CD14-positive monocyte (primary cell): ENCODE data around the gene CWC27. TPM values are rescaled to one million over a fixed set of nuclear protein-coding genes. Genes with fewer than 3 reads are reported as not detected.

Experiments
- DNase-seq, 3 donors: peaks; one replicate each; pipeline ENCODE4 v3.0.0-alpha.2; 2011 to 2022
- H2AFZ ChIP-seq: 2 replicates; pipeline ENCODE4 v1.6.0; 2012; ENCODE audit warnings: mild to moderate bottlenecking, low read depth, low read length, inconsistent platforms; ENCODE audit not compliant: insufficient read depth, poor library complexity, severe bottlenecking
- H3K27ac ChIP-seq, 2 donors: 1 replicate in 1 of 2; 2 replicates in 1 of 2; pipeline ENCODE4 v1.5.1; 2012 to 2013; ENCODE audit warnings: low read length in 2 of 2, control low read depth in 1 of 2, inconsistent platforms in 1 of 2, low read depth in 1 of 2, mild to moderate bottlenecking in 1 of 2
- H3K27me3 ChIP-seq, 2 donors: one replicate each; pipeline versions ENCODE4 v1.6.0 to v1.6.1; 2011 to 2013; ENCODE audit warnings: low read length in 2 of 2; ENCODE audit not compliant: control insufficient read depth in 2 of 2, insufficient read depth in 2 of 2
- H3K36me3 ChIP-seq, 2 donors: replicated peaks in 1 of 2; 1 replicate in 1 of 2; 2 replicates in 1 of 2; pipeline versions ENCODE4 v1.5.1 to v1.6.1; 2012 to 2013; ENCODE audit warnings: low read length in 2 of 2, control low read depth in 1 of 2, inconsistent platforms in 1 of 2, mild to moderate bottlenecking in 1 of 2; ENCODE audit not compliant: insufficient read depth in 2 of 2, control insufficient read depth in 1 of 2
- H3K4me1 ChIP-seq, 2 donors: 1 replicate in 1 of 2; 2 replicates in 1 of 2; pipeline versions ENCODE4 v1.5.1 to v1.6.1; 2012 to 2013; ENCODE audit warnings: low read length in 2 of 2, control low read depth in 1 of 2, inconsistent platforms in 1 of 2, mild to moderate bottlenecking in 1 of 2, moderate library complexity in 1 of 2; ENCODE audit not compliant: insufficient read depth in 2 of 2, control insufficient read depth in 1 of 2
- H3K4me2 ChIP-seq: replicated peaks from 2 replicates; pipeline ENCODE3; 2012; ENCODE audit warnings: low read length, moderate library complexity, mild to moderate bottlenecking; ENCODE audit not compliant: poor library complexity, severe bottlenecking; ENCODE audit errors: extremely low read depth
- H3K4me3 ChIP-seq, 3 experiments: fragments of 200-600 bp in 1 of 3; sonication (generic) in 1 of 3; replicated peaks in 1 of 3; 1 replicate in 2 of 3; 2 replicates in 1 of 3; pipeline ENCODE4 v1.5.1; 2011 to 2013; ENCODE audit warnings: low read length in 3 of 3, mild to moderate bottlenecking in 3 of 3, control low read depth in 2 of 3, low read depth in 2 of 3, inconsistent platforms in 1 of 3, moderate library complexity in 1 of 3
- H3K79me2 ChIP-seq: 2 replicates; pipeline ENCODE4 v1.6.0; 2012; ENCODE audit warnings: mild to moderate bottlenecking, control low read depth, inconsistent platforms, low read length, moderate library complexity; ENCODE audit not compliant: insufficient read depth
- H3K9ac ChIP-seq: 2 replicates; pipeline ENCODE4 v1.6.0; 2017; ENCODE audit warnings: low read length, mild to moderate bottlenecking; ENCODE audit not compliant: insufficient read depth, poor library complexity, severe bottlenecking
- H3K9me3 ChIP-seq, 2 donors: replicated peaks in 1 of 2; 1 replicate in 1 of 2; 2 replicates in 1 of 2; pipeline versions ENCODE4 v1.5.1 to v1.6.1; 2012 to 2013; ENCODE audit warnings: low read length in 2 of 2, control low read depth in 1 of 2; ENCODE audit not compliant: control insufficient read depth in 1 of 2, insufficient read depth in 1 of 2
- H4K20me1 ChIP-seq: 2 replicates; pipeline ENCODE4 v1.6.0; 2012; ENCODE audit warnings: mild to moderate bottlenecking, low read length, control low read depth, moderate library complexity; ENCODE audit not compliant: insufficient read depth
- H3K27ac Mint-ChIP-seq, 7 donors: one replicate each; pipeline ENCODE4 v1.8.0; 2020; ENCODE audit warnings: mild to moderate bottlenecking in 7 of 7, mixed read lengths in 7 of 7, moderate library complexity in 6 of 7, inconsistent platforms in 2 of 7
- H3K27me3 Mint-ChIP-seq, 3 donors: one replicate each; pipeline ENCODE4 v1.8.0; 2021 to 2022; ENCODE audit warnings: low read depth in 3 of 3, mild to moderate bottlenecking in 3 of 3, mixed read lengths in 3 of 3, moderate library complexity in 3 of 3, inconsistent platforms in 1 of 3
- H3K36me3 Mint-ChIP-seq, 2 donors: one replicate each; pipeline ENCODE4 v1.8.0; 2020; ENCODE audit warnings: mixed read lengths in 2 of 2, inconsistent platforms in 1 of 2, mild to moderate bottlenecking in 1 of 2
- H3K4me1 Mint-ChIP-seq: one replicate; pipeline ENCODE4 v1.8.0; 2020; ENCODE audit warnings: mild to moderate bottlenecking, mixed read lengths
- H3K4me3 Mint-ChIP-seq, 2 donors: one replicate each; pipeline ENCODE4 v1.8.0; 2020; ENCODE audit warnings: mild to moderate bottlenecking in 2 of 2, mixed read lengths in 2 of 2, moderate library complexity in 1 of 2
- H3K9me3 Mint-ChIP-seq, 7 donors: one replicate each; pipeline ENCODE4 v1.8.0; 2020 to 2022; ENCODE audit warnings: mixed read lengths in 7 of 7, mild to moderate bottlenecking in 6 of 7, moderate library complexity in 6 of 7, inconsistent platforms in 2 of 7
- CTCF ChIP-seq: fragments of 200-600 bp; IDR thresholded peaks from one replicate; pipeline ENCODE4 v1.8.0; 2022; ENCODE audit warnings: antibody characterized with exemption, mild to moderate bottlenecking
- WGBS: methylation state at CpG from one replicate; pipeline ENCODE4 v1.1.5; 2013; ENCODE audit warnings: missing lambda C conversion rate; ENCODE audit not compliant: insufficient coverage; 5-methylcytosine and 5-hydroxymethylcytosine counted together
- intact Hi-C, 2 donors: fragments of 100-400 bp; cut with micrococcal nuclease; formaldehyde crosslinking; loops; one replicate each; pipeline versions ENCODE4 v1.15.0 to v1.15.1; 2023
- polyA plus RNA-seq, 3 donors: library from polyadenylated mRNA; depleted of rRNA in 1 of 3; unstranded in 2 of 3; stranded (reverse) in 1 of 3; fragments of 300-500 nt in 2 of 3; fragments of >200 nt in 1 of 3; fragmentation: Illumina TruSeq in 2 of 3; gene quantifications; 1 replicate in 2 of 3; 2 replicates in 1 of 3; pipeline ENCODE4 v1.2.3, GENCODE V29; 2012 to 2021

CWC27 gene
- polyA plus RNA-seq, 3 donors = 6.6 to 18.9 (median 14.5) TPM

- Histone ChIP-seq H3K9ac (no peak overlapping the region), H3K9me3 (no peaks in the 10 kb centered on the region), H2AFZ (no peak overlapping the region), H3K79me2 (no peaks in the 10 kb centered on the region), H3K4me1 (peaks cover 0 to 7% of the 10 kb centered on the region in 2 donors), H4K20me1 (no peaks in the 10 kb centered on the region), H3K27me3 (no peaks in the 10 kb centered on the region), H3K4me2 (no peak overlapping the region), H3K4me3 (no peak overlapping the region), H3K36me3 (no peaks in the 10 kb centered on the region), H3K27ac (no peak overlapping the region)
- Mint-ChIP-seq H3K4me3 (no peak overlapping the region), H3K36me3 (peaks cover 0 to 10% of the 10 kb centered on the region in 2 donors), H3K27me3 (no peaks in the 10 kb centered on the region), H3K9me3 (peaks cover 0 to 2% (median 0%) of the 10 kb centered on the region in 7 donors), H3K27ac (no peak overlapping the region), H3K4me1 (peaks cover 13% of the 10 kb centered on the region)
- WGBS = 100% methylated on average over 1 of the region's 2 CpGs
- DNase-seq = no peak
- TF ChIP-seq CTCF = no peak
- intact Hi-C loops = no loop called here
Measured at GRCh38 chr5:65018763-65019162, 250.0 kb downstream of the CWC27 start.

- H3K27ac ChIP-seq = no peak overlapping the region
- Mint-ChIP-seq H3K36me3 (peaks cover 0 to 10% of the 10 kb centered on the region in 2 donors), H3K27ac (no peak overlapping the region), H3K27me3 (no peaks in the 10 kb centered on the region), H3K4me3 (no peak overlapping the region), H3K9me3 (peaks cover 0 to 4% (median 0%) of the 10 kb centered on the region in 7 donors), H3K4me1 (peaks cover 13% of the 10 kb centered on the region)
- no peaks in the 10 kb centered on the region for H3K79me2 ChIP-seq
- no peaks in the 10 kb centered on the region for H3K9me3 ChIP-seq
- no peak overlapping the region for H3K4me2 ChIP-seq
- no peak overlapping the region for H3K9ac ChIP-seq
- no peaks in the 10 kb centered on the region for H3K36me3 ChIP-seq
- H3K4me1 ChIP-seq = peaks cover 0 to 7% of the 10 kb centered on the region in 2 donors
- TF ChIP-seq CTCF = no peak
- no peaks in the 10 kb centered on the region for H4K20me1 ChIP-seq
- no peaks in the 10 kb centered on the region for H3K27me3 ChIP-seq
- no peak overlapping the region for H3K4me3 ChIP-seq
- no peak overlapping the region for H2AFZ ChIP-seq
- DNase-seq = no peak
- intact Hi-C loops = no loop called here
Measured at GRCh38 chr5:65020492-65020891, 251.8 kb downstream of the CWC27 start.
